Parathyroid adenoma (tissue), 2 donors: Measurements from ENCODE around the gene PKDCC.

Experiments used
- H2AFZ ChIP-seq: fragments of 300-600 bp; sonication (generic); one replicate; pipeline ENCODE4 v1.7.0; 2017; ENCODE audit warnings: antibody characterized with exemption, mild to moderate bottlenecking
- H3K27ac ChIP-seq: fragments of 300-600 bp; sonication (generic); one replicate; pipeline ENCODE4 v1.7.0; 2017
- H3K27me3 ChIP-seq: fragments of 300-600 bp; sonication (generic); one replicate; pipeline ENCODE4 v1.7.0; 2017; ENCODE audit warnings: low read length; ENCODE audit not compliant: control insufficient read depth, insufficient read depth
- H3K36me3 ChIP-seq: fragments of 300-600 bp; sonication (generic); one replicate; pipeline ENCODE4 v1.7.0; 2017; ENCODE audit warnings: low read length; ENCODE audit not compliant: control insufficient read depth, insufficient read depth
- H3K4me1 ChIP-seq: fragments of 300-600 bp; sonication (generic); one replicate; pipeline ENCODE4 v1.7.0; 2017; ENCODE audit warnings: control low read depth
- H3K4me2 ChIP-seq: fragments of 300-600 bp; sonication (generic); one replicate; pipeline ENCODE4 v1.7.0; 2017; ENCODE audit warnings: low read length
- H3K4me3 ChIP-seq: fragments of 300-600 bp; sonication (generic); one replicate; pipeline ENCODE4 v1.7.0; 2017; ENCODE audit warnings: low read depth, low read length
- H3K79me2 ChIP-seq: fragments of 300-600 bp; sonication (generic); one replicate; pipeline ENCODE4 v1.7.0; 2017; ENCODE audit warnings: control low read depth
- H3K9ac ChIP-seq: fragments of 300-600 bp; sonication (generic); one replicate; pipeline ENCODE4 v1.7.0; 2017; ENCODE audit warnings: mild to moderate bottlenecking
- H3K9me3 ChIP-seq: fragments of 300-600 bp; sonication (generic); one replicate; pipeline ENCODE4 v1.7.0; 2017; ENCODE audit warnings: low read length; ENCODE audit not compliant: control insufficient read depth
- CTCF ChIP-seq: fragments of 300-600 bp; sonication (generic); IDR thresholded peaks from one replicate; pipeline ENCODE4 v1.7.0; 2017; ENCODE audit warnings: antibody characterized with exemption, mild to moderate bottlenecking
- donor health status: primary hyperparathyroidism.

PKDCC gene

GRCh38 chr2:42025151-42025582, 22.7 kb upstream of the PKDCC start:
- Histone ChIP-seq H3K9me3 (no peaks in the 10 kb centered on the region), H3K4me1 (peaks cover 13% of the 10 kb centered on the region), H3K4me3 (no peak overlapping the region), H3K4me2 (peak overlapping the region; percentile 22), H3K79me2 (no peaks in the 10 kb centered on the region), H3K9ac (no peak overlapping the region), H3K27ac (no peak overlapping the region), H3K36me3 (no peaks in the 10 kb centered on the region), H2AFZ (peak overlapping the region; percentile 61), H3K27me3 (no peaks in the 10 kb centered on the region)
- TF ChIP-seq CTCF: no peak

GRCh38 chr2:42026272-42026671, 21.5 kb upstream of the PKDCC start:
- Histone ChIP-seq H3K36me3 (no peaks in the 10 kb centered on the region), H3K27me3 (no peaks in the 10 kb centered on the region), H3K4me1 (peaks cover 13% of the 10 kb centered on the region), H3K79me2 (no peaks in the 10 kb centered on the region), H3K4me3 (no peak overlapping the region), H3K27ac (no peak overlapping the region), H2AFZ (no peak overlapping the region), H3K4me2 (no peak overlapping the region), H3K9me3 (no peaks in the 10 kb centered on the region), H3K9ac (no peak overlapping the region)
- no peak for TF ChIP-seq CTCF

GRCh38 chr2:42028571-42029148, 19.2 kb upstream of the PKDCC start:
- H3K27ac ChIP-seq: no peak overlapping the region
- H3K9ac ChIP-seq: no peak overlapping the region

GRCh38 chr2:42029171-42029570, 18.6 kb upstream of the PKDCC start:
- Histone ChIP-seq H3K4me3 (no peak overlapping the region), H3K36me3 (no peaks in the 10 kb centered on the region), H3K79me2 (no peaks in the 10 kb centered on the region), H3K27me3 (no peaks in the 10 kb centered on the region), H3K27ac (no peak overlapping the region), H3K4me2 (no peak overlapping the region), H3K9me3 (no peaks in the 10 kb centered on the region), H3K4me1 (peaks cover 11% of the 10 kb centered on the region), H3K9ac (no peak overlapping the region), H2AFZ (no peak overlapping the region)
- no peak for TF ChIP-seq CTCF

More at GRCh38 chr2:42028571-42029148, 19.2 kb upstream of the PKDCC start:
- Histone ChIP-seq H3K4me2 (no peak overlapping the region), H3K36me3 (no peaks in the 10 kb centered on the region), H2AFZ (peak overlapping the region; percentile 5), H3K27me3 (no peaks in the 10 kb centered on the region), H3K79me2 (no peaks in the 10 kb centered on the region), H3K9me3 (no peaks in the 10 kb centered on the region), H3K4me3 (no peak overlapping the region), H3K4me1 (peaks cover 12% of the 10 kb centered on the region)
- TF ChIP-seq CTCF: no peak

- Histone ChIP-seq H3K27ac (no peak overlapping the region), H3K36me3 (no peaks in the 10 kb centered on the region), H3K9ac (no peak overlapping the region), H3K4me2 (no peak overlapping the region), H3K27me3 (no peaks in the 10 kb centered on the region), H3K4me3 (no peak overlapping the region), H3K4me1 (peaks cover 9% of the 10 kb centered on the region), H3K79me2 (no peaks in the 10 kb centered on the region), H3K9me3 (no peaks in the 10 kb centered on the region), H2AFZ (peak overlapping the region; percentile 42)
- TF ChIP-seq CTCF: no peak
Measured at GRCh38 chr2:42029639-42030199, 18.1 kb upstream of the PKDCC start.
